HG02884 (cell line): ENCODE measurements around the gene ADH6.
"Not testable (repeated sequence)": the region's sequence is repeated elsewhere in the genome, so short reads cannot be mapped to it uniquely, and the experiment has no call there.

Experiments used
- ATAC-seq: cut with Tn5 transposase; IDR thresholded peaks from one replicate; pipeline ENCODE4 v1.9.1; 2021; ENCODE audit warnings: mild to moderate bottlenecking, moderate library complexity; ENCODE audit not compliant: unreplicated experiment

ADH6 gene

GRCh38 chr4:99200138-99200537, 18.9 kb downstream of the ADH6 start:
- no peak for ATAC-seq

- no peak for ATAC-seq
Observed at GRCh38 chr4:99190336-99190735, 28.7 kb downstream of the ADH6 start.

- ATAC-seq = not testable (repeated sequence)
Observed at GRCh38 chr4:99189900-99190299, 29.1 kb downstream of the ADH6 start.

- ATAC-seq = no peak
Observed at GRCh38 chr4:99186029-99186428, 33.0 kb downstream of the ADH6 start.

GRCh38 chr4:99185581-99185980, 33.5 kb downstream of the ADH6 start:
- no peak for ATAC-seq

GRCh38 chr4:99180382-99181070, 38.5 kb downstream of the ADH6 start:
- ATAC-seq = no peak

DNA sequence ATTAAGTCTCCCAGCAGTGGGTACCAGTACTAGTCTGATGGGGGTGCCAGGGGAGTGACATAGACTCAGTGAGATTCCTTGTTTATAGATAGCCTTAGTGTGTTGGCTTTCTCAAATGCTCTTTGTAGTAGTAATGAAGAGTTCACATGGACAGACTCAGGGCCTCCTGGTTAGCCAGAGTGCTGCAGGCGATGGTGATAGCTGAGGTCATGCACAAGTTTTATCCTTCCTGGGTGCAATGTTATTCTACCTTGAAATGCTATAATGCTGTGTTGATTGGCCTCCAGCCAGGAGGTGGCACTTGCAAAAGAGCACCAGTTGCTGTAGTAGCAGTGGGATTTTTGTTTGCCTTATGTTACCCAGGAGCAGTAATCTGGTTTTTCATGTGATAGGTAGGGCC, 39.4 kb downstream of the ADH6 start:
- ATAC-seq = no peak

GRCh38 chr4:99179178-99179577, 39.9 kb downstream of the ADH6 start:
- no peak for ATAC-seq

GRCh38 chr4:99166544-99166943, 52.5 kb downstream of the ADH6 start:
- no peak for ATAC-seq

- no peak for ATAC-seq
Observed at GRCh38 chr4:99165978-99166377, 53.1 kb downstream of the ADH6 start.

GRCh38 chr4:99161373-99162099, 57.5 kb downstream of the ADH6 start:
- ATAC-seq = no peak

- ATAC-seq = no peak
Observed at GRCh38 chr4:99159699-99160098, 59.3 kb downstream of the ADH6 start.

GRCh38 chr4:99157478-99157935, 61.5 kb downstream of the ADH6 start:
- no peak for ATAC-seq

DNA sequence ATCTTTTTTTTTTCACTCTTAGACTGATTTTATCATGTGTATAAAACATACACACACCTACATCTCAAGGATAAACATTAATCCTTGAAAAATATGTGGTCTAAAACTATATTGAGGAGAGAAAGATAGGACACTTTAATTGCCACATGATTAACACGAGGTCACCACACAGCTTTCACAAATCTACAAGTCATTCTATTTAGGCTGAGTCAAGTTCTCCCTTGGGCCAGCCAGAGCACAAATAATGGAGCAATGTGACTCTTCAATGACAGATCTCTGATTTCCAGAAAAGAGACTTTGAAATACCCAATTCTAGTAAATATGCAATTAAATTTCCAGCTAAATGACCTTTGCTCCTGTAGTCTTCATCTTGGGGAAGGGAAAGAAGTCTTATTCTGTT, 62.1 kb downstream of the ADH6 start:
- no peak for ATAC-seq

DNA sequence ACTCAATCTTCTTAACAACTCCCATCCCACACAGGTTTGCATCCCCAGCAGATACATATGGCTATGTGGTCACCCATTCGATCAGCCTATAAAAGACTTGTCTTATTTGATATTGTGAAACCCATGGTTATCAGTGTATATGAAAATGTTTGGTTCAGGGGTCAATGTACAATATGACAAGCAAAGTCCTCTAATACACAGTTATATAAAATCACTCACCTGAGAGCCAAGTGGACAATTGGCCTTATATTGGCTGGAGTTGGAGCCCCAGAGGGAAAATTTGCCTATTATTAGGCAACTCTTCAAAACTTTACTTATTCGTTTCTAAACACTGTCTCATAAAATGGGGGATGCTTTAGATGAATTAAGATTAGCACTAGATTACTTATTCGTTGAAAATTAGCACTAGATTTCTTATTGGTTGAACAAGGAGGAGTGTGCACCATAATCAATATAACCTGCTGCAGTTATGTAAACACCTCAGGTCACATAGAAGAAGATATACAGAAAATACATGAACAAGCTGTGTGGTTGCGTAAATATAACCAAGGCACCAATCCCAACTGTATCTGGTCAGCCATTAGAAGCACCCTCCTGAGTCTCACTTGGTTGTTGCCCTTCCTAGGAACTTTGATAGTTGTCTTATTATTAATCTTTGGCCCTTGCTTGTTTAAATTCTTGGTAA, 64.2 kb downstream of the ADH6 start:
- ATAC-seq = no peak
